Urinary bladder (tissue), 4 donors: Measurements from ENCODE around the gene FAM200C. TPM values are rescaled to one million over a fixed set of nuclear protein-coding genes. Genes with fewer than 3 reads are reported as not detected.

Experiments used
- DNase-seq: peaks from one replicate; pipeline ENCODE4 v3.0.0-alpha.2; 2015; ENCODE audit errors: extremely low spot score
- H3K27ac ChIP-seq: one replicate; pipeline ENCODE4 v1.5.1; 2013; ENCODE audit warnings: low read depth, mild to moderate bottlenecking, moderate library complexity
- H3K36me3 ChIP-seq: one replicate; pipeline ENCODE4 v1.6.1; 2013; ENCODE audit warnings: mild to moderate bottlenecking, moderate library complexity; ENCODE audit not compliant: insufficient read depth
- H3K4me1 ChIP-seq: one replicate; pipeline ENCODE4 v1.6.1; 2013; ENCODE audit warnings: mild to moderate bottlenecking, moderate library complexity; ENCODE audit not compliant: insufficient read depth
- H3K4me3 ChIP-seq: one replicate; pipeline ENCODE4 v1.5.1; 2013; ENCODE audit warnings: low read depth, low read length
- WGBS: extraction: QIAGEN DNeasy Blood & Tissue Kit; methylation state at CpG from one replicate; pipeline ENCODE4 v1.1.7; 2013; 5-methylcytosine and 5-hydroxymethylcytosine counted together
- polyA plus RNA-seq: library from polyadenylated mRNA; stranded (reverse); fragments of 200-250 nt; gene quantifications from one replicate; pipeline ENCODE4 v1.2.3, GENCODE V29; 2013
- total RNA-seq: library from RNA; depleted of rRNA; stranded (reverse); fragments of >200 nt; gene quantifications from one replicate; pipeline ENCODE4 v1.2.3, GENCODE V29; 2014
- donor health status: healthy with polysubstance abuse.
- donor health status: healthy.

The FAM200C gene
- total and polyA plus RNA-seq, 2 donors, result 4.3 to 31.2 TPM

GRCh38 chr5:160390787-160391696 is 8.8 kb downstream of the FAM200C start:
- Histone ChIP-seq H3K4me3 (no peak overlapping the region), H3K27ac (no peak overlapping the region), H3K4me1 (no peaks in the 10 kb centered on the region), H3K36me3 (no peaks in the 10 kb centered on the region)
- 76% methylated on average over 8 of the region's 8 CpGs for WGBS
- no peak for DNase-seq

GRCh38 chr5:160387445-160387844 is 12.4 kb downstream of the FAM200C start:
- WGBS, result 99% methylated on average over 1 of the region's 1 CpG
- Histone ChIP-seq H3K36me3 (no peaks in the 10 kb centered on the region), H3K4me3 (no peak overlapping the region), H3K27ac (no peak overlapping the region), H3K4me1 (no peaks in the 10 kb centered on the region)
- no peak for DNase-seq

- no peaks in the 10 kb centered on the region for H3K36me3 ChIP-seq
- H3K4me1 ChIP-seq, result no peaks in the 10 kb centered on the region
- DNase-seq, result no peak
- no peak overlapping the region for H3K4me3 ChIP-seq
- H3K27ac ChIP-seq, result no peak overlapping the region
These were observed 14.4 kb downstream of the FAM200C start for GRCh38 chr5:160385496-160385895.

- H3K4me1 ChIP-seq, result no peaks in the 10 kb centered on the region
- no peak overlapping the region for H3K27ac ChIP-seq
- H3K4me3 ChIP-seq, result no peak overlapping the region
- WGBS, result 98% methylated on average over 1 of the region's 1 CpG
- no peak for DNase-seq
- H3K36me3 ChIP-seq, result no peaks in the 10 kb centered on the region
These were observed 15.2 kb downstream of the FAM200C start for GRCh38 chr5:160384681-160385080.

- 63% methylated on average over 3 of the region's 3 CpGs for WGBS
- H3K4me3 ChIP-seq, result no peak overlapping the region
- no peaks in the 10 kb centered on the region for H3K4me1 ChIP-seq
- no peak overlapping the region for H3K27ac ChIP-seq
- DNase-seq, result no peak
- H3K36me3 ChIP-seq, result no peaks in the 10 kb centered on the region
These were observed 17.5 kb downstream of the FAM200C start for GRCh38 chr5:160382346-160382745.

- no peak for DNase-seq
- Histone ChIP-seq H3K4me3 (no peak overlapping the region), H3K36me3 (no peaks in the 10 kb centered on the region), H3K27ac (no peak overlapping the region), H3K4me1 (no peaks in the 10 kb centered on the region)
- WGBS, result 73% methylated on average over 2 of the region's 2 CpGs
These were observed 19.8 kb downstream of the FAM200C start for GRCh38 chr5:160380041-160380440.

GRCh38 chr5:160379511-160379910 is 20.3 kb downstream of the FAM200C start:
- no peaks in the 10 kb centered on the region for H3K36me3 ChIP-seq
- H3K27ac ChIP-seq, result no peak overlapping the region
- no peak for DNase-seq
- no peaks in the 10 kb centered on the region for H3K4me1 ChIP-seq
- H3K4me3 ChIP-seq, result no peak overlapping the region
- WGBS, result 53% methylated on average over 4 of the region's 4 CpGs

GRCh38 chr5:160378330-160378729 is 21.5 kb downstream of the FAM200C start:
- WGBS, result 74% methylated on average over 2 of the region's 2 CpGs
- no peak overlapping the region for H3K27ac ChIP-seq
- DNase-seq, result no peak
- H3K36me3 ChIP-seq, result no peaks in the 10 kb centered on the region
- no peaks in the 10 kb centered on the region for H3K4me1 ChIP-seq
- H3K4me3 ChIP-seq, result no peak overlapping the region

GRCh38 chr5:160377651-160378050 is 22.2 kb downstream of the FAM200C start:
- DNase-seq, result no peak
- Histone ChIP-seq H3K27ac (no peak overlapping the region), H3K36me3 (no peaks in the 10 kb centered on the region), H3K4me1 (no peaks in the 10 kb centered on the region), H3K4me3 (no peak overlapping the region)
- 76% methylated on average over 5 of the region's 5 CpGs for WGBS

GRCh38 chr5:160376416-160376815 is 23.4 kb downstream of the FAM200C start:
- no peaks in the 10 kb centered on the region for H3K36me3 ChIP-seq
- DNase-seq, result no peak

GRCh38 chr5:160375701-160376100 is 24.2 kb downstream of the FAM200C start:
- Histone ChIP-seq H3K36me3 (no peaks in the 10 kb centered on the region), H3K4me3 (no peak overlapping the region), H3K27ac (no peak overlapping the region), H3K4me1 (no peaks in the 10 kb centered on the region)
- 41% methylated on average over 2 of the region's 2 CpGs for WGBS
- DNase-seq, result no peak

More at GRCh38 chr5:160376416-160376815, 23.4 kb downstream of the FAM200C start:
- Histone ChIP-seq H3K27ac (no peak overlapping the region), H3K4me1 (no peaks in the 10 kb centered on the region), H3K4me3 (no peak overlapping the region)

- Histone ChIP-seq H3K4me3 (no peak overlapping the region), H3K27ac (no peak overlapping the region), H3K4me1 (no peaks in the 10 kb centered on the region), H3K36me3 (no peaks in the 10 kb centered on the region)
- DNase-seq, result no peak
These were observed 24.7 kb downstream of the FAM200C start for GRCh38 chr5:160375166-160375565.

- H3K4me1 ChIP-seq, result no peaks in the 10 kb centered on the region
- H3K36me3 ChIP-seq, result no peaks in the 10 kb centered on the region
- H3K27ac ChIP-seq, result no peak overlapping the region
- DNase-seq, result no peak
- no peak overlapping the region for H3K4me3 ChIP-seq
These were observed 28.6 kb downstream of the FAM200C start for GRCh38 chr5:160371294-160371693.

GRCh38 chr5:160370713-160371034 is 29.2 kb downstream of the FAM200C start:
- no peak for DNase-seq
- H3K4me1 ChIP-seq, result no peaks in the 10 kb centered on the region
- H3K36me3 ChIP-seq, result no peaks in the 10 kb centered on the region
- 24% methylated on average over 12 of the region's 12 CpGs for WGBS
- no peak overlapping the region for H3K27ac ChIP-seq
- peak overlapping the region; percentile 61 for H3K4me3 ChIP-seq
